ENCODE data around the gene PIGQ.

The PIGQ gene

DNA sequence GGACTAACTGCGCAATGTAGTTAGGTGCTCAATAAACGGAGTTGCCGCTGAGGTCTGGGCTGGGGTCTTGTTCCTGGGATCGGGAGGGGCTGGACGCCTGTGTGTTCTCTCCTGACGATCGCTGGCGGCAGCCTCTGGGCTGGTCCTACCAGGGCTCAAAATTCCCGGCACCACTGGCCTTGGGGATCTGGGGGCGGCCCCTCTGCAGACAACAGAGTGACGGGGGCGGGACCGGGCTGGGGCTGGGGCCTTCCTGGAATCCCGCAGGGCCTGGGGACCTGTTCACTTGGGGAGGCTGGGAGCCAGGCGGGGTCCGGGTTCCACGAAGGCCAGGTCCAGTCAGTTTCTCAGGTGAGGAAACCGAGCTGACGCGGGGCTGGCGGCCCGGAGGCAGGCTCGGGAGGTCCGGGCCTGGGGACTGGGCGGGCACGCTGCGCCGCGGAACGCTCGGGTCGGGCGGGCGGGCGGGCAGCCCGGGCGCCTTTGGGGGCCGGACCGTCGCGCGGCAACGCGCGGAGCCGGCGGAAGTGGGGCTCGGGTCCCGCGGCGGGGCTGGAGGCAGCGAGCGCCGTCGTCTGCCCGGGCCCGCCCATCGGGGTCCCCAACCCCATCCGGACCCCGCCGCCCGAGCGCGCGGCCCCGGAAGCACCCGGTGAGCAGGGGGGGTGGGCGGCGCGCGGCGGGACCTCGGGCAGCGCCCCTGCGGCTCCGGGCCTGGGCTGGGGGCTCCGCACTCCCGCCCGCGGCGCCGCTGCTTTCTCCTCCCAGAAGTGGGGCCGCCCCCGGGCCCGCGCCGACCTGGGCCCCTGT is at the start of gene PIGQ:
PIGQ (plus strand) TSS at position 524 of the 810 bp plus-strand sequence. CDS start 4,107 bp downstream, outside the sequence.
- peak; percentile 78 for DNase-seq
- peak; percentile 78 for ATAC-seq

DNA sequence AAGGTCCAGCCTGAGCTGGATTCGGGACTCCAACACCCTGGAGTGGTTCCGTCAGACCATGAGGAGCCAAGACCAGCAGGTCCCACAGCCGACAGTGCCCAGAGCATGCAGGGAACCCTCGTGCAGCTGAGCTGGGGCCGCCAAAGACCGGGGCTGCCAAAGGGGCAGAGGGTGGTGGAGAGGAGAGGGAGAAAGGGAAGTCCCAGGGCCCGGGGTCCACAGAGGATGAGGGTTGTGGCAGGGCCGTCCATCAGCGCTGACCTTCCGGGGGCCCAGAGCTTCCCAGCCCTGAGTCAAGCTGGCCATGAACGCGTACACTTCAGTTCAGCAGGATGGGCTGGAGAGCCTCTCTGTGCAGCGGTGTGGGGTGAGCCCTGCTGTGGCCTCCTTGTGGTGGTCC is 48.9 kb upstream of the PIGQ start:
- ATAC-seq: no peak
- DNase-seq: no peak

DNA sequence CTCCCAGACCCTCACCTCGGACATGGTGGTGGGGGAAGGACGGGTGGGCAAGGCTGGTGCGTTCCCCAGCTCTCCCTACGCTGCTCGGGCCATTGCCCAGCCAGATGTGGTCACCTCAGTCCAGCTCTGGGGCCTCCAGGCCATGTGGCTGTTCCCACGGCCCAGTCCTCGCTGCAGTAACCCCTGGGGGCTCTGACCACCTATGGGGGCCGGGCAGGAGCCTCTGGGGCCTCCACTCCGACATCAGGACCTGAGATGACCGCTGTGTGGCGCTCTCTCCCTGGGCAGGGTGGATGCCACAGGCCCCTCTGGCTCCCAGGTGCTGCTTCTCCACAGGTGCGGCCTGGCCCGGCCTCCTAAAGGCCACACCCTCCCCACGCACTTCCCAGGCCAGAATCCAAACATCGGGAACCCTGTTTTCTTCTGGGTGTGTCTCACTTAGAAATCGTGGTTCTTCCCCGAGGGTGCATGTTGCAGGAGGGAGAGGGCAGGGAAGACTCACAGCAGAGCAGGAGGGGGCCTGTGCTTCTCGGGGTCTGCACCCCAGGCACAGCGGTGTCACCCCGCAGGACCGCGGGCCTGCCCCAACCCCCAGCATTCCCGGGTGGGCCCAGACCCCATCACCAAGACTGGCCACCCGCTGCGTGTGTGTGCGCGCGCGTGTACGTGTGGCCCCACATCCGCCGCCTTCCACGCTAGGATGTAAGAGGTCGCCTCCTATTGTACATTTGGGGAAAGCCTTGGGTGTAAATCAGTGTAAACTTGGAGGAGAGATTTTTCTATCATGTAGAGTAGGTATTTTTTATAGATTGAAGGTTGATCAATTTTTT is 48.2 kb upstream of the PIGQ start:
- DNase-seq (no peak), ATAC-seq (no peak)

DNA sequence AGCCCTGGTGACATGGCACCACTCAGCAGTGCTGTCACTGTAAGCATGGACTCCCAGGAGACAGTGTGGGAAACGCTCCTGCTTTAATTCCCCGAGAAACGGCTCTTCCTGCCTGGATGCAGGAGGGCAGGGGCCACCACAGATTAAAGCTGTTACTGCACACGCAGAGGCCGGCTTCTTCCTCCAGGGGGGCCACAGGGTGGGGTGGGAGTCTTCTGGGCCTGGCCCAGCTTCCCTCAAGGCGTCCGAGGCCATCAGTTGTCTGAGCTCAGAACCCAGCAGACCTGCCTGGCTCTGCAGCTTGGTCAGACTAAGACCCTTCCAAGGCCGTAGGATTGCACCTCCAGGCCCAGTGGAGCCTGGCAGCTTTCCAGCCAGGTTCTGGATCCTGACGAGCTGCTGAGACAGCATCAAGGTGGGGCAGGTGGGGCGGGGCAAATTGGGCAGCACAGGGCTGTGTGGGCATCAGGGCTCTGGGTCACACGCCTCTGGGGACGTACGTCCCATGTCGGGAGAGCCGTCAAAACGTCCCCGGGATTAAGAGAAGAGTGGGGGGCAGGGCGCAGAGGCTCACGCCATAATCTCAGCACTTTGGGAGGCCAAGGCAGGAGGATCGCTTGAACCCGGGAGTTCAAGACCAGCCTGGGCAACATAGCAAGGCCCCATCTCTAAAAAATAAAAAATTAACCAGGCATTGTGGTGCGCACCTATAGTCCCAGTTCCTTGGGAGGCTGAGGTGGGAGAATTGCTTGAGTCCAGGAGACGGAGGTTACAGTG is 47.3 kb upstream of the PIGQ start:
- no peak for DNase-seq
- ATAC-seq: no peak

DNA sequence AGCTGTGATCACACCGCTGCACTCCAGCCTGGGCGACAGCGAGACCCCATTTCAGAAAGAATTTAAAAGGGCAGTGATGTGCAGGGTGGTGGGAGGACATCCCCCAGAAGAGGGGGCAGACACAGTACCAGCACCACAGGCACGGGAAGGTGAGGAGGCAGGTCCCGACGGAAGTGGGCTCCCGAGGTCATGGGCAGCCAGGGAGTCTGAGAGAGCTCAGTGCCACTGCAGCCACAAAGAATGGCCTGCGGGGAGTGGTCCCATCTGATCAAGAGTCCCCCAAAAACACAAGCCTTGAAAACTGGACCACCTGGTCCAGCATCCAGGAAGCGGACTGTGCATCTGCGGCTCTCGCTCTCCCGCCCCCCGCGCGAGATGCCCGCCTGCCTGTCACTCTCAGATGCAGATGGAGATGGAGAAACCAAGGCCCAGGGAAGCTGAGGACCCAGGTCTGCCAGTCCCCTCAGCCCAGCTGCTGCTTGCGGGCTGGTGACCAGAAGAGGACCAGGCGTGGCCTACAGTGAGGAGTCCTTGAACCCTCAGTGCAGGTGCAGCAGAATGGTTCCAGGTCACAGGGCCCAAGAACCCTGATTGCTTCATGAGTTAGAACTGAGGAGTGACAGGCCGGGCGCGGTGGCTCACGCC is 46.5 kb upstream of the PIGQ start:
- ATAC-seq: no peak

DNA sequence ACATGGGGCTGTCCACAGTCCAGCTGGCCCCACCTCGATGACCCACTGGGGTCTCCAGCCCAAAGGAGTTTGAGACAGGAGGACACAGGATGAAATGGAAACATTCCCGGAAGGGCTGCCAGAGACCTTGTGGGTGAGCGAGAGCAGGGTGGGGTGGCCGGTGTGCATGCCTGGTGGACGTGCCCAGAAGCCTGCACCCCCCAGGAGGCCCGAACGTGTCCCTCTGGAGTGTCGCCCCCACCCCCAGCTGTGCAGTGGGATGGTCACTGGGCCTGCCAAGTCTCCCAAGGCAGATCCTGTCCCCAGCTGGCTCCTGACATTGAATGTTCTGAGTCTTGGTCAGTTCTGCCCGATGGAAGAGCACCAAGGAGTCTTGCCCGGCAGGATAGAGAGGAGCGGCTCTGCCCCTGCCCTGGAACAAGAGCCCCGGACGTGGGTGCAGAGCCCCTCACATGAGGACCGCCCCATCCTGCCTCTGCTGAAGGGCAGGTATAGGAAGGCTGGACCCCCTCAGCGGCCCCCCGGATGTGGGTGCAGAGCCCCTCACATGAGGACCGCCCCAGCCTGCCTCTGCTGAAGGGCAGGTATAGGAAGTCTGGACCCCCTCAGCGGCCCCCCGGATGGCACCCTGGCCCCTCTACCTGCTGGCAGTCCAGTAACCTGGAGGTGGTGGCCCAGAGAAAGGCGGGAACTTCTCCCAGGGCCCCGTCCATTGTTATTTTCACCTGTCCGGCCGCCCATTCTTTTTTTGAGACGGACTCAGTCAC is 45.3 kb upstream of the PIGQ start:
- ATAC-seq (no peak), DNase-seq (no peak)

More for the DNA sequence above, 46.5 kb upstream of the PIGQ start:
- DNase-seq: no peak

DNA sequence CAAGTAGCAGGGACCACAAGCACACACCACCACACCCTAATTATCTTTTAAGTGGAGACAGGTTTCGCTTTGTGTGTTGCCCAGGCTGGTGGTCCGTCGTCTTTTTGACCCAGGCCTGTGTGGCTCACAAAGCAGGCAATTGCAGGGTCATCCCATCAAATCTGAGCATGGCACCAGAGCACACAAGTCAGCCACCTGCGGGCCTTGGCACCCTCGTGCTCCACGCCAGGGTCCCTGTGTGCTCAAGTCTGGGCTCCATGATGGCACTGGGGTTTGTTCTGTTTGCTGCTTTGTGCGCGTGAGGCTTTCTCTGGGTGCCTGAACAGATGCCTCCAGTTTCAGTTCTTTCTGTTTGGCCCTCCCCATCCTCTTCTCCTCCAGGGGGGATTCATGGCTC is 44.6 kb upstream of the PIGQ start:
- DNase-seq (peak; percentile 19), ATAC-seq (no peak)

DNA sequence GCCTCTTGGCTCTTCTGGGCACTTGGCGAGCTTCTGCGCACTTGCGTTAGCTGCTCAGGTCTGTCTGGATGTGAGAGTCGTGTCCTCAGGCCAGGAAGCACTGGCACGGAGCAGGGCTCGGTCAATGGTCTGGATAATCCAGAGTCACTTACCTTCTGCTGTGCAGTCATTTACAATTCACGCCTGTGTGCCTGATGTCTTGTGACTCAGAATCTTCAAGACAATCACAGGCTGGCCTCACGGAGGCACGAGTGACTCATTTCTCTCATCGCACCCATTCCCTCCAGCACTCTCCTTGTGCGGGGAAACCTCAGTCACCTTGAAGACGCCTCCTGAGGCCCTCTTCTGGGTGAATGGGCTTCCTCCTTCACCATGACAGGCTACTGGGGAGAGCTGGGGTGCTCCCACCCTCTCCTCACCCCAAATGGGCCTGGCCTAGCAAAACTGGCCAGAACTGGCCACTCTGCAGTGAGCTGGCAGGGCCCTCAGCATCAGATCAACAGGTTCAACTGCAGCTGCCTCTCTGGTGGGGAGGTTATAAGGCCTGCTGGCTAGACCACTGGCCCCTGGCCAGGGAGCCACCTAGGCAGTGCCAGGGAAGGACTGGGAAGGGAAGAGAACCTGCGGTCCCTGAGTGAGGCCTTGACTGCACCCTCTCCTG is 44.1 kb upstream of the PIGQ start:
- ATAC-seq (peak; percentile 73), DNase-seq (peak; percentile 76)

DNA sequence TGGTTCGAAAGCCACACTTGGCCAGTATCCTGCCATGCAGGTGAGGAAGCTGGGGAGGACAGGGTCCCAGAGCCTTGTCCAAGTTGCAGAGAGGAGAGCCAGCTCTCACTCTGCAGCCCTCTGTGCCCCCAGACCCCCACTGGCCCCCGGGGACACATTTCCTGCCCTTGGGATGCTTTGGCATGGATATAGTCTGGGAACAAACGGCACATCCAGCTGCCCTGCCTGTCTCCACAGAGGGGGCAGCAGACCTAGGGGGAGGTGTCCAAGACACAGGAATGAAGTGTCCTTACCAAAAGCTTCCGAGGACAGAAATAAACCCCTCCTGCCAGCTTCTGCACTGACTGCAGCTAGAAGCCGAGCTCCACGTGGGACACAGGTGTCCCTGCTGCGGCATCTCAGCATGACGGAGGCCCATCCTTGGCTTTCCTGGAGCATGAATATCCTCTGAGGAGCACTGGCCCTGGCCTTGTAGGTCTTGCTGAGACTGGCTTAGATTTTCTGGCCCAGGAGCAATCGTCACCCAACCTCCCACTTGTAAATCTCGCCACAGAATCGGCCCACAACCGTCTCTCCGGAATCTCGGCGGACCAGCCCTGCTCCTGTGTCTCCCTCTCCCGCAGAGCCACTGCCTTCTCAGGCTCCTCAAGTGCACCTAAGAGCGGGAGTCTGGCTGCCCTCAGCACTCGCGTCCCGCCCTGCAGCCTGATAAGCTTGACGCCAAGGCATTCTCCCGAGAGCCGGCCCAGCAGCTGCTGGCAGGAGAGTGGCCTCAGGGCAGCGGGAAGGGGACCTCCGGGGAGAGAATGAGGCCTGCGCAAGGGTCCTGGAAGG is 43.4 kb upstream of the PIGQ start:
- no peak for ATAC-seq

DNA sequence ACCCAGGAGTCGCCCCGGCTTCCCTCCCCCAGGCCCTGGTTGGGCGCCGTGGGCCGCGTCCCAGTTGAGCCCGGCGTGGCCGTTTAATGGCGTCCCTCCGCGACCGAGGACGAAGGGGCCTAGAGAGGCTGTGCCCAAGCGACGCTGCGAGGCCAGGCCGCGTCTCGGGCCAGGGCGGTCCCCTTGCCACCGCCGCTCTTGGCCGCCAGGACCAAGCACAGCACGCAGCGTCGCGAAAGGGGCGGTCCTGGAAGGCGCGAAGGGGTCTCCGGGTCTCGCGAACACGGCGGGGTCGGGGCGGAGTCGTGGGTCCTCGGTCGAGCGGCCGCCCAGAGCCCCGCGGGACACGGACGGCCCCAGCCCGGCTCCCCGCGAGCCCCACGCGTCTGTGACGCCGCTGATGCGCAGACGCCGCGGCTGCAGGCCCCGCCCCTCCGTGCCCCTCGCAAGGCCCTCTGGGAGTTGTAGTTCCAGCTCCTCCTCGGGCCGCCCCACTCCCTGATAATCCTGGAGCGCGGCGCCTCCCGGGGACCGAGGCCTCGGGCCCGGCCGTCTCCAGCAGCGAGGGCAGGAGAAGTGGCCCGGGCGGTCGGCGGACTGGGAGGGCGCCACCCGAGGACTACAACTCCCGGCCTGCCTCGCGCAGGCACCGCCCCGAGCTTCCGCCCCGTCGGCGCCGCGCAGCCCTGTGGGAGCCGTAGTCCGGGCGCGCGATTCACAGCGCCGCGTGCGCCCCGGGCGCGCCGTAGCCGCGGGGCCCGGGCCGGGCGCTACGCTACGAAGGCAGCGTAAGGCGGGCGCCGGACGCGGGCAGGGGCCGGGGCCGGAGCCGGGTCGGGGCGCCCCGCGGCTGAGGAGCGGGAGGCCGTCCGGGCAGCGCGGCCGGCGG is 42.5 kb upstream of the PIGQ start, which contains the start of gene CAPN15:
CAPN15 (plus strand) TSS at position 698 of the 889 bp plus-strand sequence. CDS start 19,127 bp downstream, outside the sequence.
- ATAC-seq: peak; percentile 67
- DNase-seq: peak; percentile 89

More for the DNA sequence above, 43.4 kb upstream of the PIGQ start:
- peak; percentile 37 for DNase-seq

DNA sequence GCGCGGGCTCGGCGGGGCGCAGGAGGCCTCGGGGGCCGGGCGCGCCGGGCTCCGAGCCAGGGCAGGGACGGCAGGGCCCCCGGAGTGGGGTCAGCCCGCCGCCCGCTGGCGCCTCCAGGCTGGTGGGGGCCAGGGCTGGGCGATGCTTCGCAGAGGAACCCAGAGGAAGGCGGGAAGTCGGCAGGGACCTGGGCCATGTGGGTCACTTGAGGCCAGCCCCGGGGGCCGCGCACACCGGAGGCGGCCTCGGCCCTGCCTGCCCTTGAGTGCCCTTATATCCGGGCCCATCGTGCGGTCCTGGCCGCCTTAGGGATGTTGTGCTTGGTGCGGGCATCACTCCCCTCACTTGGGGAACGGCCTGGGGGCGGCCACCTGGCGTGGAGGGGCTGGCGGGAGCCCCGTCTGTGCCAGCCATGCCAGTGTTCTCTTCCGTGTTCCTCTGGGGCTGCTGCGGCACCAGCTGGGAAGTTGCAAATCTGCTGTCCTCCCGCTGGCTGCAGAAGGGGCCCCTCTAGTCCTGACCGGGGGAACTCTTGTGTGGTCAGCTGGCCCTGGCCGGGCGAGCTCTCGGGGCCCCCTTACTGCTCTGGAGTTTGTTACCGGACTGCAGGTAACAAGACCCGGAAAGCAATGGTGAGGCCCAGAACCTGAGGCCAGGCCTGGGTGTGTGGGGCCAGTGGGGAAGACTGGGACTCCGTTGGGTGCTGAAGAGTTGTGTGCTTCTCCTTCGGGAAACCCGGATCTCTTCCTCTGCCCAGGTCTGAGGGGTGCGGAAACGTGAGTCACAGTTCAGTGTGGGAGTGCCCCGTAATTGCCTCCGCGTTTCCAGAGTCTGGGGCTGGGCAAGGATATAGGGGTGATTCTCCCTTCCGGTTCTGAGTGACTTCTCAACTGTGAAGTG is 41.4 kb upstream of the PIGQ start:
- DNase-seq: peak; percentile 45
- ATAC-seq: peak; percentile 5

DNA sequence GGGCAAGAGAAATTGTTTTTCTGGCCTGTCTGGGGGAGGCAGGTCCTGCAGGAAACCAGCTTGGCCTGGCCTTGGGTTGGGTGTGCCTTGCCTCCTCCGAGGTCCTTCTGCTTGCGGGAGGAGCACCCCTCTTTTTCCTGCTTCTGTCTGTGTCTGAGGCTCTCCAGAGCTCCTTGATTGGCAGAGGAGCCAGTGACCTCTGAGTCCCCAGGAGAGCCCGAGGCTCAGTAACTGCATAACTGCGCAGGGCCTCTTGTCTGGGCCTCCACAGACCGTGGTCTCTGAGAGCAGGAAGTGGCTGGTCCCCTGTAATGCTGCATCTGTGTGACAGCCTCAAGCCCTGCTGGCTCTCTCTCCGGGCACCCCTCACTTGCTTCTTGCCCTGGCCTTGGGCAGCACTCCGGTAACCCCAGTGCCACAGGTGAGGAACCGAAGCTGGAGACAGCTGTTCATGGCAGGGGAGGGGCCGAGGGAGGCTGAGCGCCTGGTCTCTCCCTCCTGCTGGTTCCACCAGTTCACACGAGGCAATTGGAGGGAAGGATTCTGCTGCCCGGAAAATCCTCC is 40.7 kb upstream of the PIGQ start:
- DNase-seq: peak; percentile 22
- no peak for ATAC-seq

DNA sequence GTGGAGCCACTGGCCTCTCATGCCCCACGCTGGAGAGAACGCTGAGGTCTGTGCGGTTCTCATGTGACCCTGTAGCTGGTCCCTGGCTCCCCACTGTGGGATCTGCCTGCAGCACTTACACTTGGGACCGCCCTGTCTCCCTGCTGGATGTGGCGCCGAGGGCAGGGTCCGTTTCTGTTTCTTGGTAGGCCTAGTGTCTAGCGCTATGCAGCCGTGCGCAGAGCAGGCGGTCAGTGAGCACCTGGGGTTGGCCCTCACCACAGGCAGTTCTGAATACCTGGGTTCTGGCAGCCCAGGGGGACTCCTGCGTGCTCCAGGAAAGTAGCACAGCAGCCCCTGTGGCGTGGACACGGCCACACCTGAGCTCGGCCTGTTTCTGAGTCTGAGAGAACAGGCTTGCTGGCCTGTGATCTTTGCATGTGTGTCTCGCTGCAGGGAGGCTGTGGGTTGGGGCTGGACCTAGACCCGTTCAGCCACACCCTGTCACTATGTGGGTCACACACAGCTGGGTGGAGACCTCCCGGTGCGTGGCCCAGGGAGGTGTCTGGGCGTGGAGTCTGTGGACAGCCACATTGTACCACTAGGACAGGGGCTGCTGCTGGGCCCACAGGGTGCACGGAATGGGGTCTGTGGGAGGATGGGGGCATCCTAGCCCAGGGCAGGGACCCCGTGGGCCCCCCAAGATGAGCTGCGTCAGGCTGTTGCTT is 39.5 kb upstream of the PIGQ start:
- DNase-seq: no peak

DNA sequence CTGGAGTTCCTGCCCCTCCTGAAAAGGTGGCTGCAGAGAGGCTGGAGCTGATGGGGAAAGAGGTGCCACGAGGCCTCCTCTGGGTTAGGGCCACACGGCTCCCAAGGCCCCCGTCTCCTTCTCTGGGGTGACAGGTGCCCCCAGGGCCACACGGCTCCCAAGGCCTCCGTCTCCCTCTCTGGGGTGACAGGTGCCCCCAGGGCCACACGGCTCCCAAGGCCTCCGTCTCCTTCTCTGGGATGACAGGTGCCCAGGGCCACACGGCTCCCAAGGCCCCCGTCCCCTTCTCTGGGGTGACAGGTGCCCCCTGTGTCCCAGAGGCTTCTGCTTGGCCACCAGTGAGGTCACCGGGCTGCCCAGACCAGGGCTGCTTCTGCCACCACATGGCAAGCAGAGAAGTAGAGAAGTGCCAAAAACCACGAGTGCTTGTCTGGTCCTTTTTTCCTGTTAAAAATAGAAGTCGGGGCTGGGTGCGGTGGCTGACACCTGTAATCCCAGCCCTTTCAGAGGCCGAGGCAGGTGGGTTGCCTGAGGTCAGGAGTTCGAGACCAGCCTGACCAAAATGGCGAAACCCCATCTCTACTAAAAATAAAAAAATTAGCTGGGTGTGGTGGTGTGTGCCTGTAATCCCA is 38.2 kb upstream of the PIGQ start:
- no peak for DNase-seq
- ATAC-seq: no peak

More for the DNA sequence above, 39.5 kb upstream of the PIGQ start:
- ATAC-seq: no peak

DNA sequence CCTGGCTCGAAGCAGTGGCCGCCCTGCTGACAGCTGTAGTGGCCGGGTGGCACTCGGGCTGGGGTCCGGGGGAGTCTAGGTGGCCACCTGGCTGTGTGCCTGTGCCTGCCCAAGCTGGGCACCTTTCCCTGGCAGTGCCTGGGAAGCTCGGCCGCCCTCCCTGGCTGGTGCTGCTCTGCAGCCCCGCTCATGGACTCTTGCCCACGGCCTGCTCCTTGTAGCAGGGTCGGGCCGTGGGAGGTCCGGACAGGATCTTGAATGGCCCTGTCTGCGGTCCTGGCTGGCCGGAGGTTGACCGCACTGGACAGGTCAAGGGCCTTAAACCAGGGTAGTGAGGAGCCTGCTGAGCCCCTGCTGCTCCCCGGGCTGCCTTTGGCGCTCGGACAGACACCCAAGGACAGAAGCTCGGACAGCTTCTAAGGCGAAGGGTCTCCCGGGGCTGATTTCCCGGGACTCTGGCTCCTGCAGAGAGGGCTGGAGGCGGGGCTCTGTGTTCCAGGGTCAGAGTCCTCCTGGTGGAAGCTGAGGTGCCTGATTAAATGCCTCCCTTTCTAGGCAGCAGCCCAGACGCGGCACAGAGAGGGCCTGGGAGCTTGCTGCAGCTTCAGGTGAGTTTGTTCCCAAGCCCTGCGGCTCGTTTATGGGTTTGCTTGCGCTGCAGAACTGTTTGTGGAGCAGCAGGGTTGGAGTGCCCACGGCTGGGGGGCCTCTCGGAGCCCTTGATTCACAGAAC is 36.2 kb upstream of the PIGQ start:
- DNase-seq: no peak

More for the DNA sequence above, 36.2 kb upstream of the PIGQ start:
- no peak for ATAC-seq
